Stimulated activated CD4-positive, alpha-beta T cell treated with anti-CD3 and anti-CD28 coated beads, Interleukin-1b, Interleukin-23, amount 100 ng/mL, for 1 hour (primary cell): Measurements from ENCODE around the gene FHAD1.

Experiments
- DNase-seq, 2 donors: peaks; one replicate each; pipeline ENCODE4 v3.0.0-alpha.2; 2020; ENCODE audit warnings: low read depth in 2 of 2

Gene FHAD1

DNA sequence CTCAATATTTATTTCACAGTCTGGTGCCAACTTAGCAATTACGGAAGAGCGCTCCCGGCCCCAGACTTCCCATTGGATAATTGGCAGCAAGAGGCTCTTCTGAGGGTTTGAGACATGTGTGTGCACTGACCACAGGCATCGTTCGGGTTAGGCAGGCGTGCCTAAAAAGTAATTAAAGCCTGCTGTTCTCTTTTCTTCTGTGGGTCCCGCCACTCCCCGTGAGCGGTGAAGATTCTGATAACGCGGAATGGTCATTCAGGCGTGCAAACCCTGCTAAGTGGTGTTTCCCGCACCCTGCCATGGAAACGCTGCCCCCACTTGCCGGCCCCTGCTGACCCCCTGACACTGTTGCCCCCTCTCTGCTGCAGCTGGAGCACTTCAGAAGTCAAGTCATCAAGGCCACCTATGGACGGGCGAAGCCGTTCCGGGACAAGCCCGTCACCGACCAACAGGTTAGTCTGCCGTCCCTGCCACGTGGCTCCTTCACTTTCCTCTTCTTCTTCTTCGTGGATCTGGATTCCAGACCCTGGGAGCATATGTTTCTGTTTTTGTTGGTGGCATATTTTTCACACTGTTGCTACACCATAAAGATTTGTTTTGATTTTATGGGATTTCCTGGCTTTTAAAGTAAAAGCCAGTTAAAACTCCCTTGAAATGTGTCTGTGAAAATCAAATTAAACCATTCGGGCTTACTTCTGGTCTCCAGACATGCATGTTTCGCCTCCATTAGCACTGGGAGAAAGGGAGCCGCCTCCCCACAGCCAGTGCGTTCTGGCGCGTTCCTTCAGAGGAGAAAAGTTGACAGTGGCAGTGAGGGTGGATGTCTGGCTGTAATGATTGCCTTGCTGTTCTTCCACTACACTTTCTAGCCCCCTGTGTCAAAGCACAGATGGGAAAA is 79.9 kb downstream of the FHAD1 start:
- no peak for DNase-seq

DNA sequence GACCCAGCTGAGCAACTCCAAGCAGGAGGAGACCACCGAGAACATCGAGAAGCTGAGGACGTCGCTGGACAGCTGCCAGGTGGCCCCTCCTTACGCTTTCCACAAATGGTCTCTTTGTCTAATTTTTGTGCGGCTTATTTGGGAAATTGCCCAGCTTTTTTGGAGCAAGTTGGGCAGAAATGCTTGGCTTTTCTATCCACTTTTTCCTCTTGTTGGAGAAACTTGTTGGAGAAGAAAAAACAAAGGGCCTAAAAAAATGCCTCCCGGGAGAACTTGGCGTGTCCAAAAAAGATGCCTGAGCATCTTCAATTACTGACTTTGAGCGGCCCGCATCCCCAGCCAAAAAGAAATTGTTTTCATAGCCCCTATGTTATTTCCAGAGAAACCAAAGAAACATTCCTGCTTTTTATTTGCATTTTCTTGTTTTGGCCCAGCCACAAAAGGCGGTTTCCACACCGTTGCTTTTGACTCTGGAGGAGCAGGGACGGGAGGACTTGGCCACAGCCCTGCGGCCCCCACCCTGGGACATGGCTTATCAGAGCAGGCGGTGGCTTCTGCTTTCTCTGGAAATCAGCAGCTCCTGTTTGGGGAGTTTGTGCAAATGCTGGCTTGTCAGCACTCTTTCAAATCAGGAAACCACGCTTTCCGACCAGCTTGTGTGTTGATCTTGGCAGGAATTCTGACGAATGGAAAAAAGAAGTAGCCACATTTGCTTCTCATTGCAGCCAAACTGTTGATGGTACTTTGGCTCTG is 81.5 kb downstream of the FHAD1 start:
- no peak for DNase-seq

DNA sequence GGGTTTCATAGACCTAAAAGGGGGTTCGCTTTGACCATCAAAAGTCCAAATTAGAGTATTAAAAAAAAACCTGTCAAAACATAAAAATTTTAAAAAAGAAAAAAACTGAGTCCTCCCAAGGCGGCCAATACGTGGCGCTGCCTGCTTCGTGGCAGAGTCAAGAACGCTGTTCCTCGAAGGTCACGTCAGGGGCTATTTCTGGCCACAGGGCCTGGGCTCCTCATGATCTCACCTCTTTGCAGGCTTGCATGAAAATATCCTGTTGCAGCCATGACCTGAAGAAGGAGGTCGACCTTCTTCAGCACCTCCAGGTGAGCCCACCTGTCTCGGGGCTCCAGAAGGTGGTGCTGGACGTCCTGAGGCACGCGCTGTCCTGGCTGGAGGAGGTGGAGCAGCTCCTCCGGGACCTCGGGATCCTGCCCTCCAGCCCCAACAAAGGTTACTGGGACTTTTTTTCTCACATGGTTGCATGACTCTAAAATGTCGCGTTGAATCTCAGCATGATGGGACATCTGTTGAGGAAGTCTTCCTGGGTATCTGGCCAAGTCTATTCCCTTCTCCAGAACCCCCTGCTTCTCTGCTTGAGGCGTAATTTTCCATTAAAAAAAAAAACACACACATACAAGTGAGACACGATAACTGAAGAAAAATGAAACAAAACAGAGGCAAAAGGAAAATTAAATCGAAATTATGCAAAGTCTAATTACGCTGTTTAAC is 82.2 kb downstream of the FHAD1 start:
- DNase-seq = no peak

DNA sequence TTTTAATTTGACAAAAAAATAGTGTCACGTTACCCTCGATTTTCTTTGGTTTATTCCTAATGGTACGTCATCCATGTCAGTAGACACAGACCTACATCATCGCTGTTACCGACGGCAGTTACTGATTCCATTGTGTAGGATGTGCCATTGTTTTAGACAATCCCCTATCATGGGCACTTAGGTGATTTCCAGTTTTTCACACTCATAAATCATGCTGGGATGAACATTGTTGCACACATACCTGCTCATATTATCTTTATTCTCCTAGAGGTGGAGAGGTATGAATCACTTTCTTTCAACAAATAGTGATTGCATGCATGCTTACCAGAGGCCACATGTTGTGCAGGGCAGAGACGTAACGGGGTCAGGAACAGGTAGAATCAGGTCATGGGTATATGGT is 83.0 kb downstream of the FHAD1 start:
- no peak for DNase-seq

DNA sequence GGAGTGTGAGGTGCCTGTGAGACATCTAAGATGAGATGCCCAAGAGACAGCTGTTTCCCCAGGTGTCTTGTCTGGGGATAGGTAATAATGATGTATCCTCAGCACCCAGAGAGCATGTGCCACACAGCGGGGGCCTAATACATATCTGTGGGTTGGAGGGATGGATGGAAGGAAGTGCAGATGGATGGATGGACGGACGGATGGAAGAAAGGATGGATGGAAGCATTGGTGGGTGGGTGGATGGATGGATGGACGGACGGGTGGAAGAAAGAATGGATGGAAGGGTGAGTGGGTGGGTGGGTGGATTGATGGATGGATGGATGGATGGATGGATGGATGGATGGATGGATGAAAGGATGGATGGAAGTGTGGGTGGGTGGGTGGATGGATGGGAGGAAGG is 84.2 kb downstream of the FHAD1 start:
- no peak for DNase-seq

DNA sequence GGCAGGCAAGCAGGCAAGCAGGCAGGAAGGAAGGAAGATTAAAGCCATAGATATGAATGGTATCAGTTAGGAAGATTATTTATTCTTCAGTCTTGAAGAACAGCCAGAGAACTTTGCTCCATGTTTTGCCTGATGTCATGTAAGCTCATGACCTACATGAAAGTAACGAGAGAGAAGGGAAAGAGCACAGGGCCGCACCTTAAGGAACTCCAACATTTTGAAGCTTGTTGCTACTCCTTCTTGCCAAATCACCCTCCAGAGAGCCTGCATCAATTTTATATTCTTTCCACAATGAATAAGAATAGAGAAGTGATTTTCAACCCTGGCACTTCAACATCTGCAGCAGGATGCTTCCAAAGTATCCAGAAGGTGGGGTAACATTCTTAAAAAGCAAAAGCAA is 84.7 kb downstream of the FHAD1 start:
- DNase-seq = no peak

DNA sequence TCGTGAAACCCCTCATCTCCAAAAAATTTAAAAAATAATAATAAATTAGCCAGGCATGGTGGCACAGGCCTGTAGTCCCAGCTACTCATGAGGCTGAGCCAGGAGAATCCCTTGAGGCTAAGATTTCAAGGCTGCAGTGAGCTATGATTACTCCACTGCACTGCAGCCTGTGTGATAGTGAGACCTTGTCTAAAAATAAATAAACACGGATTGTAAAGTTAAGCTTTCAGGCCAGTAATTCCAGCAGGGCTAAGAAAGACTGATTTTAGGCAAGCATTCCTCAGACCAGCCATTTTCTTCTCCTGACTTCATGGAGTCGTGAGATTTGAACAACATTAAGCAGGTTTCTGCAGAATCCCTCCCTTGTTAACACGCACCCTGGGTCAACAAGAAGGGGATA is 85.5 kb downstream of the FHAD1 start:
- DNase-seq = no peak

DNA sequence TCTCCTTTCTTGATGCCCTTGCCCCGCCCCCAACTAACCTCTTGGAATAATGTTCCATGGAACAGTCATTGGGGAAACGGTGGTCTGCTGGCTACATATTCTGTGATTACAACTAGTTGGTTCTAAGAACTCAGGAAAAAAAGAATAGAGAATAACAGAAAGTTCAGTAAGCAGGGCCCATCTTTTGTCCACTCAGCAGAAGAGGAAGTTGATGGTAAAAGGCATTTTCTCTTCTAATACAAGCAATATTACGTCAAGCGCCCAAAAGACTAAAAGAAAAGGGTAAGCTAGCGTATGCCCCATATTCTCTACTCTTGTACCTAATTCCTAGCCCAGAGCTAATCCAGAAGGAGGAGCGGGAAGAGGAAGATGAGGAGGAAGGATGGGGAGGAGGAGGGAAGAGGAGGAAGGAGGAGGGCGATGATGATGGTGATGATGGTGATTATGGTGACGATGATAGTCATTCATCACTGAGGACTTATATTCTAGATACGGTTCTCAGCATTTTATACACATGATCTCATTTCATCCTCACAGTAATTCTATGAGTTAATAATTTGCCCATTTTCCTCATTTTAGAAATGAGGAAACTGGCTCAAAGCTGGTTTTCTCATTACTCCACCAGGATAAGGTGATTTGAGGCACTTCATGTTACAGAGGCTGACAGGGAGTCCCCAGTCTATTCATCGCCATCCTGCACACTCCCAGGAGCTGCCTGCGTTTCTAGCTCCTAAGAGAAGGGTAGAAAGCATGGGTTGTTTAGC is 86.1 kb downstream of the FHAD1 start:
- DNase-seq = no peak

DNA sequence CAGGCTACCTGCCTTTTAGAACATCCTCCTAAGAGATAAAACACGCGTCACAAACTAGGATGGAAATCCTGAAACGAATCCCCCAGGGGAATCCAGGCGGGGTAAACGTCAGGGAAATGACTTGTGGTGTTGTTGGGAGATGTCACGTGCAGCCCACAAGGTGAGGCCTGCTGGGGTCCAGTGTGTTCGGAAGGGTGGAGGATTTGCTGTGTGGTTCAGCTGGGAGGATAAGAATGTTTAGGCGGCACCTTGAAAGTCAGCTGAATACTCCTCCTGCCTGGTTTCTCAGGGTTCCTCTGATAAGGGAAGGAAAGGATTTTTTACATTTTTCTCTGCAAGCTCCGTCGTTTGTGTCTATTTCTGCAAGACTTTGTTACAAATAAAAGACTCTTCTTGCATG is 88.0 kb downstream of the FHAD1 start:
- DNase-seq = no peak

DNA sequence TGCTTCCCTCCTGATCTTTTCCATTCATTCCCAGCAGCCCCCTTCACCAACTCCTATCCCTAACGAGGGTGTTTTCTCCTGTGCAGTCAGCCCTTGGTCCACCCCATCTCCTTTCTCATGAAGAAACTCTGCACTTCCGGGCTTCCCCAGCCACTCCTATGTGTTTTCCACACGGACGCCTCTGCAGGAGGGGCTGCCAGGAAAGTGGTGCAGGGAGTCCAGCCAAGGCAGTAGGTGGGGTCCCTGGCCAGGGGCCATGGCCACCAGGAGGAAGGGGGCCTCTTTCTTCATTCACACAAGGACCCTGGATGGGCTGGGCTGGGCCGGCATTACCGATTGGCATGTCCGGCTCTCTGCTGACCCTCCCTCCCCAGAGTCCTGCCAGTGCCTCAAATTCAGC is 89.8 kb downstream of the FHAD1 start:
- DNase-seq = no peak

DNA sequence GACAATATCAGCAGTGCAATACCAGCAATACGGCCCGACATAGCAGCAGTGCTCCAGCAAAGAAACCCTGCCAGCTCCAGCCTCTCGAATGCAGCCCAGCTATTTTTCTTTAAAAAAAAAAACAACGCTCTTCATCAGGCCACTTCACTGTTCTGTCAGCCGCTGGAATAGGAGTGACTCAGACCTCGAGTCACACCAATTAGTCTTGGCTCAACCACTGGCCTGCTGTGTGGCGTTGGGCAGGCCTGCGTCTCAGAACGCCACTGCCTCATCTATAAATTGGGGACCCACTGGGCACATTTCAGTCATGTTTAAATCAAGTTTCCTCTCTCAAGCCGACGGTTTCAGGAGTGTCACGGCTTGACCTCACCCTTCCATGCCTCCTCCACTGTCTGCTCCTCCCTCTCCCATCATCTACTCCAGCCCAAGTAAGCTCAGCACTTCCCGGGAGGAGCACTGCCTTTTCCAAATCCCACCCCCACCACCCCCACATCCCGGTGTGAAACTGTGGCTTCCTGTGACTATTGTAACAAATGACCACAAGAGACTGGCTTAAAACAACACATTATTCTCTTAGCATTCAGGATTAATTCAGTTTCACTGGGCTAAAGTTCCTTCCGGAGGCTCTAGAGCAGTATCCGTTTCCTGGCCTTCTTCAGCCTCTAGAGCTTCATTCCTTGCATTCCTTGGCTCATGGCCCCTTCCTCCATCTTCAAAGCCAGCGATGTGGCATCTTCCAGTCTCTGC is 90.8 kb downstream of the FHAD1 start:
- no peak for DNase-seq

DNA sequence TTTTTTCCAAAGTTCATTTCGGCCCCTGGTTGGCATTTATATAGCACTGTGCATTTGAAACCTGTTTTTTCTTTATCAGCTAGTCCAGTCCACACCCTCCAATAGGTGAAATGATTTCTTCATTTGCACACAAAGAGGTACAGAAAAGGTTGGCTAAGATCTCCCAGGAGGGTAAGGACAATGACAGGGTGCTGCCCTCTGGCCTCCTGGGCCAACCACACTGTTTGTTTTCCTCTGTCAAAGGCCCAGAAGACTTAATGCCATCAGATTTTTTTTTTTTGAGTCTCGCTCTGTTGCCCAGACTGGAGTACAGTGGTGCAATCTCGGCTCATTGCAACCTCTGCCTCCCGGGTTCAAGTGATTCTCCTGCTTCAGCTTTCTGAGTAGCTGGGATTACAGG is 92.5 kb downstream of the FHAD1 start:
- no peak for DNase-seq

DNA sequence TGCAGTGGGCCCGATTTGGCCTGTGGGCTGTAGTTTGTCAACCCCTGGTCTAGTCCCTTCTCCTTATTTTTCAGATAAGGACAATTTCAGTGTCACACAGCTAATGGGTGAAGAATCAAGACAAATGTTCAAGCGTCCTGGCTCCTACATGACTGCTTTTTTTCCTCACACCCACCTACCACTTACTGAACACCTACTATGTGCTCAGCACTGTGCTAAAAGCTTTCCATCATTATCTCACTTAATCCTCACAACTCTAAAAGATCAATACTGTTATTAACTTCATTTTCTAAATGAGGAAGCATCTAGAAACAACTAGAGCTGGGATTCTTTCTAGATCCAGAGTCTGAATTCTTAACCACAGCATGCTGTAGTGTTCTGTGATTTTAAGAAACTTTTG is 94.2 kb downstream of the FHAD1 start:
- DNase-seq = no peak

DNA sequence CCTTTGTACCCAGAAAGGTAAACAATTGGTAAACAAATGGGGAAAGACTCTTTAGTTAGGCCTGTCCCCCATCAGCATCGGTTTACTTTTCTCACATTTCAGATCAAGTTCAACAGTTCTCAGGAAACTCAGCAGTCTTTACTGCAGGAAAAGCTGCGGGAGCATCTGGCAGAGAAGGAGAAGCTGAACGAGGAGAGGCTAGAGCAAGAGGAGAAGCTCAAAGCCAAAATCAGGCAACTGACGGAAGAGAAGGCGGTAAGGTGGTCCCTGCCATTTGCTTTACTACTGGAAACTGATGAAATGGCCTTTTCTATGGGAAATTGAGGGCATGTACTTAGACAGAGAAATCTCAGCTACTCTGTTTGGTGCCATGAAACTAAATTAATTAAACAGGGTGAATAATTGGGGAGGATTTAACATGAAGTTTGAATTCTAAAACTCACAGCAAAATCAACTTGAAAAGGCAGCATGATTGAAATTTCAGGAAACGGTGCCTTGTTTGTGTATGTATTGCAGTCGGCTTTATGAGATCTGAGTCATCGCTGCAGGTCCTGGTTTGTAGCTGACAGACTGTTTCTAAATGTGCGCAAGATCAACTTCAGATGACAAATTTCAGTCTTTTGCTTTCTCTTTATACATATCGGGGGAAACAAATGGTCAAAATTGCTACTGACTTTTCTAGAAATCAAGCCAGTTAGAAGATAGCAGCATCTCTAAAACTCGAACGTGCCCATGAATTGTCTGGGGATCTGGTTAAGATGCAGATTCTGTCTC is 94.8 kb downstream of the FHAD1 start:
- DNase-seq = no peak

DNA sequence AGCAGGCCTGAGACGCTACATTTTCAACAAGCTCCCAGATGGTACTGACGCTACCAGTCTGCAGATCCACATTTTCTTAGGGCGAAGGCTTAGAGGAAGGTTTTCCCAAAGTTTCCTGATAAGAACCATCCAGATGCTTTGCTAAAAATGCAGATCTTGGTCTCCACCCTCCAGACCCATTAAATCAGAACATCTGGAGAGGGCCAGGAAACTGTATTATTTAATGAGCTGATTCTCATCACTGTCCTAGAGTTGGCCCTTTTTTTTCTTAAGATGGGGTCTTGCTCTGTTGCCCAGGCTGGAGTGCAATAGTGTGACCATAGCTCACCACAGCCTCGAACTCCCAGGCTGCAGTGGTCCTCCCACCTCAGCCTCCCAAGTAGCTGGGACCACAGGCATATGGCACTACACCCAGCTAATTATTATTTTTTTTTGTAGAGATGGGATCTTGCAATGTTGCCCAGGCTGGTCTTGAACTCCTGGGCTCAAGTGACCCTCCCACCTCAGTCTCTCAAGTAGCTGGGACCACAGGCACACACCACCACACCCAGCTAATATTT is 95.5 kb downstream of the FHAD1 start:
- DNase-seq = no peak

DNA sequence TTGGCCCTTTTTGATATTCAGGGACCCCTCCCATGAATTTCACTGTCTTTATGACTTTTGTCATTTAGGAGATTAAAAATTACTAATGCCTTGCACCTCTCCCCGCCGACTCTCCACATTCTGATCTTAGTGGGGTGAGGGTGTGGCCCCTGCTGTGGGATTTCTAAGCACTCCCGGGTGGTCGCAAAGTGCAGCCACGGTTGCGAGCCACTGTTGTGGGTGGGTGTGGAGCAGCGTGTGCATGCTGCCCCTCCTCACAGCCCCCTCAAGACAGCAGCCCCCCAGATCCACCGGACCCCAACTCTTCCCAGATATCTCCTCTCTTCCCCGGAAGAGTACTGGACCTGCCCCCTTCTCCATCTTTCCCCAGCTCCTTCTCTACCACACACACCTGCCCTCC is 96.1 kb downstream of the FHAD1 start:
- DNase-seq = no peak

DNA sequence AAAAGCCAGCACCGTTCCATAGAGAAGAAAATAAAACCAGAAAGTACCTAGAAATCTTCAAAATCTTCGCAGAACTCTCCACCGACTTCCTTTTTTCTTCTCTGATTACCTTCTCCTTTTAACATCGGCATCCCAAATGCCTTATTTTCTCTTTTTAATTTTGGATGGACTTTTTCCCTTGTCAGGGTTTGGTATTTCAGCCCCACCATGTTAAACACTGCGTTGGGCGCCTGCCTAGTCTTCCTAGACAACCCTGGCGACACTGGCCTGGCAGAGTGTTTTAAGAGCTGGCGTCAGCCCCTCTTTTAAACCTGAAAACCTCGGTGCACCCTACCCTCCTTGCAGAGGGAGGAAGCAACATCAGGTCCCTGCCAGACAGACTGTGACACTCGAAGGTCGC is 96.7 kb downstream of the FHAD1 start:
- no peak for DNase-seq

DNA sequence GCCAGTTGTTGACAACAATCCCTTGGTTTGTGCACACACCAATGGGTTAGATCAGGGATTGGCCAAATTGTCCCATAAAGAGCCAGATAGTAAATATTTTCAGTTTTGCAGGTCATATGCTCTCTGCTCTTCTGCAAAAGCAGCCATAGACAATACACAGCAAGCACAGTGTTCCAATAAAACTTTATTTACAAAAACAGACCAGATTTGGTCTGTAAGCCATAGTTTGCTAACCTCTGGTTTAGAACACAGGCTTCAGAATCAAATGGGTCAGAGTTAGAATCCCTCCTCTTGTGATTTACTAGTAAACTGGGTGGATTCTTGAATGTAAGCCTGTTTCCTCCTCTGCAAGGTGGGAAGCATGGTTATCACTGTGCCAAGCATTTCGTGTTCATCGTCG is 97.4 kb downstream of the FHAD1 start:
- no peak for DNase-seq

DNA sequence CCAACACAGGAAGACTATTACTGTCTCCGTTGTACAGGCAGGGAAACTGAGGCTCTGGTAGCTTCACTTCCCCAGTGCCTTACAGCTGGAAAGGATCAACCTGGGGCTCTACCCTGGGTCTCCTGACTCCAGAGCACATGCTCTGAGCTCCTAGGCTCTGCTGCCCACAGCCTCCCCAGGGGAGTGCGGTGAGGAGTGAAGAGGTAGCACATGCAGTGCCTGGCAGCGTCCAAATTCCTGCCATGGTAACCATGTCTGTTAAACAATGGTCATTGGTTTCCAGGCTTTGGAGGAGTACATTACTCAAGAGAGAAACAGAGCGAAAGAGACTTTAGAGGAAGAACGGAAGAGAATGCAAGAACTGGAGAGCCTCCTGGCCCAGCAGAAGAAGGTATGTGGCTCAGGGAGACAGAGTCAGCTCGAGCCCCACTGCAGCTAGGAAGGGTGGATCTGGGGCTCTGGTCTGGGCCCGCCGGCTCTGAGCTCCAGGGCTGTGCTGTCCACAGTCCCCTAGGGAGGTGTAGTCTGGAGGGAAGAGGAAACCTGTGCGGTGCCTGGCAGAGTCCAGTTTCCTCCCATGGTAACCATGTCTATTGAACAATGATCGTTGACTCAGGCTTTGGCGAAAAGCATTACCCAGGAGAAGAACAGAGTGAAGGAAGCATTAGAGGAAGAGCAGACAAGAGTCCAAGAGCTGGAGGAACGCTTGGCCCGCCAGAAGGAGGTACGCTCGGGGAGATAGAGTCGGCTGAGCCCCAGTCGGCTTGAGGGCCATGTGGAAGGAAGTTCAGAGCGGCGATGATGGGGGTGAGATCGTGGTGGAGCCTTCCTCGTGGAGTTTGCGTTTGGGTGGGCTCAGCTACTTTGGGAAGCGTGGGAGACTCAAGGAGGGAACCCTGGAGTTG is 98.0 kb downstream of the FHAD1 start:
- DNase-seq = no peak
